ENCODE measurements around the gene NR5A2. TPM values are rescaled to one million over a fixed set of nuclear protein-coding genes. Genes with fewer than 3 reads are reported as not detected.

The NR5A2 gene
- total RNA-seq, 4 donors from 2014 or later = 1.1 to 1.9 (median 1.2) TPM

GRCh38 chr1:200021577-200022238 lies 5.8 kb upstream of the NR5A2 start:
- in situ Hi-C loops (cut with MboI; ENCODE audit: low sequenced_read_pairs in 4 of 4) = no loop called here
- no peak overlapping the region for H3K27ac ChIP-seq
- no peak for DNase-seq
- TF ChIP-seq POLR2A (IDR thresholded peaks at IDR 0.05) = no peak
- no peak for TF ChIP-seq CTCF (IDR thresholded peaks at IDR 0.05 in 4 of 5, conservative IDR thresholded peaks at IDR 0.05 in 1 of 5)
- ATAC-seq = no peak
- H3K4me1 ChIP-seq = no peaks in the 10 kb centered on the region
- H3K4me3 ChIP-seq = no peak overlapping the region
- H3K9me3 ChIP-seq = no peaks in the 10 kb centered on the region
- no peaks in the 10 kb centered on the region for H3K36me3 ChIP-seq
- H3K27me3 ChIP-seq = peaks cover 0 to 17% (median 7%) of the 10 kb centered on the region in 3 donors
- intact Hi-C loops (cut with DNase I; ENCODE audit: low total_unique reads) = no loop called here

- DNase-seq (no peak), ATAC-seq (no peak)
- Histone ChIP-seq H3K4me1 (no peaks in the 10 kb centered on the region), H3K27ac (no peak overlapping the region), H3K4me3 (no peak overlapping the region), H3K36me3 (no peaks in the 10 kb centered on the region), H3K9me3 (no peaks in the 10 kb centered on the region), H3K27me3 (peaks cover 3 to 23% (median 11%) of the 10 kb centered on the region in 3 donors)
- in situ Hi-C loops (cut with MboI; ENCODE audit: low sequenced_read_pairs in 4 of 4) (no loop called here), intact Hi-C loops (cut with DNase I; ENCODE audit: low total_unique reads) (no loop called here)
- TF ChIP-seq POLR2A (IDR thresholded peaks at IDR 0.05) (no peak), CTCF (IDR thresholded peaks at IDR 0.05 in 4 of 5, conservative IDR thresholded peaks at IDR 0.05 in 1 of 5) (no peak)
These were observed 5.2 kb upstream of the NR5A2 start for GRCh38 chr1:200022239-200022804.

- intact Hi-C loops (cut with DNase I; ENCODE audit: low total_unique reads) (no loop called here), in situ Hi-C loops (cut with MboI; ENCODE audit: low sequenced_read_pairs in 4 of 4) (no loop called here)
- Histone ChIP-seq H3K4me3 (peak overlapping the region; percentile 36 to 59 (median 44)), H3K4me1 (no peaks in the 10 kb centered on the region), H3K27ac (peak overlapping the region in 1 of 4 donors; percentile 16), H3K36me3 (no peaks in the 10 kb centered on the region), H3K9me3 (no peaks in the 10 kb centered on the region), H3K27me3 (peaks cover 59 to 75% (median 70%) of the 10 kb centered on the region in 3 donors)
- TF ChIP-seq CTCF (IDR thresholded peaks at IDR 0.05 in 4 of 5, conservative IDR thresholded peaks at IDR 0.05 in 1 of 5) (no peak), POLR2A (IDR thresholded peaks at IDR 0.05) (no peak)
- DNase-seq (no peak), ATAC-seq (no peak)
These were observed 1.1 kb downstream of the NR5A2 start for GRCh38 chr1:200028586-200029034.

GRCh38 chr1:200029035-200029821 lies 1.7 kb downstream of the NR5A2 start:
- Histone ChIP-seq H3K4me1 (no peaks in the 10 kb centered on the region), H3K27me3 (peaks cover 65 to 81% (median 72%) of the 10 kb centered on the region in 3 donors), H3K4me3 (peak overlapping the region; percentile 36 to 59 (median 44)), H3K36me3 (no peaks in the 10 kb centered on the region), H3K27ac (peak overlapping the region in 1 of 4 donors; percentile 16), H3K9me3 (no peaks in the 10 kb centered on the region)
- ATAC-seq (no peak), DNase-seq (no peak)
- TF ChIP-seq CTCF (IDR thresholded peaks at IDR 0.05 in 4 of 5, conservative IDR thresholded peaks at IDR 0.05 in 1 of 5) (no peak), POLR2A (IDR thresholded peaks at IDR 0.05) (no peak)
- in situ Hi-C loops (cut with MboI; ENCODE audit: low sequenced_read_pairs in 4 of 4) (no loop called here), intact Hi-C loops (cut with DNase I; ENCODE audit: low total_unique reads) (no loop called here)

Measured in gastrocnemius medialis (tissue), 4 donors.